K562 (cell line): ENCODE measurements around the gene TRMT1. TPM values are rescaled to one million over a fixed set of nuclear protein-coding genes. Genes with fewer than 3 reads are reported as not detected.

Source experiments
- CBX5 ChIP-seq: IDR thresholded peaks from 2 replicates; pipeline ENCODE4 v1.6.1; 2014; ENCODE audit warnings: low read depth, borderline replicate concordance
- E2F4 ChIP-seq: sonication (generic); formaldehyde crosslinking; IDR thresholded peaks from 2 replicates; pipeline ENCODE4 v1.8.0; 2022; ENCODE audit warnings: mild to moderate bottlenecking, low read depth, missing genetic modification reagents
- E2F8 ChIP-seq: fragments of 450-650 bp; IDR thresholded peaks from 2 replicates; pipeline ENCODE4 v1.7.1; 2018; ENCODE audit warnings: mild to moderate bottlenecking, low read depth; ENCODE audit not compliant: partially characterized antibody
- ELK3 ChIP-seq: fragments of 450-650 bp; formaldehyde crosslinking; IDR thresholded peaks from 2 replicates; pipeline ENCODE4 v1.4.0; 2020; ENCODE audit warnings: mild to moderate bottlenecking
- ETS2 ChIP-seq: IDR thresholded peaks from 2 replicates; pipeline ENCODE4 v1.6.1; 2016; ENCODE audit warnings: borderline replicate concordance, missing genetic modification characterization, mild to moderate bottlenecking, moderate library complexity, missing compliant biosample characterization; ENCODE audit not compliant: poor library complexity, severe bottlenecking
- FOXP1 ChIP-seq: sonication (generic); formaldehyde crosslinking; IDR thresholded peaks from 2 replicates; pipeline ENCODE4 v1.8.0; 2022; ENCODE audit warnings: mild to moderate bottlenecking, missing genetic modification reagents
- GABPB1 ChIP-seq: sonication (generic); formaldehyde crosslinking; IDR thresholded peaks from 2 replicates; pipeline ENCODE4 v1.8.0; 2022; ENCODE audit warnings: mild to moderate bottlenecking, missing genetic modification reagents
- MCM7 ChIP-seq, 2 experiments: fragments of 450-650 bp; IDR thresholded peaks; 2 replicates each; pipeline ENCODE4 v1.6.1; 2016 to 2018
- OTX1 ChIP-seq: fragments of 450-650 bp; formaldehyde crosslinking; IDR thresholded peaks from 2 replicates; pipeline ENCODE4 v1.4.0; 2022; ENCODE audit warnings: mild to moderate bottlenecking
- RAD21 ChIP-seq, 2 experiments: fragments of 250-450 bp in 1 of 2; fragments of 450-650 bp in 1 of 2; sonication (Bioruptor Pico) in 1 of 2; formaldehyde crosslinking in 1 of 2; IDR thresholded peaks in 1 of 2; conservative IDR thresholded peaks in 1 of 2; 2 replicates each; pipeline versions ENCODE4 v1.4.0 to v1.8.0; 2020 to 2022; ENCODE audit warnings: mild to moderate bottlenecking in 2 of 2, moderate library complexity in 1 of 2
- SETDB1 ChIP-seq: IDR thresholded peaks from one replicate; pipeline ENCODE4 v1.6.1; 2012; ENCODE audit warnings: low read length, control low read depth, inconsistent platforms
- SIN3A ChIP-seq, 2 experiments: fragments of 150-350 bp in 1 of 2; IDR thresholded peaks; 2 replicates each; pipeline ENCODE4 v1.6.1; 2011 to 2016; ENCODE audit warnings: borderline replicate concordance in 2 of 2, low read depth in 2 of 2, low read length in 2 of 2, mild to moderate bottlenecking in 2 of 2, moderate library complexity in 2 of 2; ENCODE audit not compliant: control insufficient read depth in 1 of 2
- TBP ChIP-seq: optimal IDR thresholded peaks from 2 replicates; pipeline ENCODE3; 2011; ENCODE audit warnings: low read depth, low read length, improper control_type of control experiment
- THRB ChIP-seq: fragments of 450-650 bp; formaldehyde crosslinking; conservative IDR thresholded peaks from 2 replicates; pipeline ENCODE4 v1.4.0; 2022; ENCODE audit warnings: mild to moderate bottlenecking, missing genetic modification characterization
- ZNF175 ChIP-seq: fragments of 200-800 bp; sonication (Bioruptor generic); IDR thresholded peaks from 2 replicates; pipeline ENCODE4 v1.6.1; 2016; ENCODE audit warnings: low read depth, mild to moderate bottlenecking, missing genetic modification characterization, missing compliant biosample characterization
- ZNF232 ChIP-seq: sonication (generic); formaldehyde crosslinking; IDR thresholded peaks from 2 replicates; pipeline ENCODE4 v1.8.0; 2022; ENCODE audit warnings: mild to moderate bottlenecking, missing genetic modification reagents
- ZNF444 ChIP-seq: fragments of 250-450 bp; sonication (Bioruptor Pico); IDR thresholded peaks from 2 replicates; pipeline ENCODE4 v1.4.0; 2020; ENCODE audit warnings: mild to moderate bottlenecking, moderate library complexity
- ZNF589 ChIP-seq: fragments of 200-800 bp; sonication (Bioruptor generic); IDR thresholded peaks from 2 replicates; pipeline ENCODE4 v1.6.1; 2016; ENCODE audit warnings: low read depth, missing genetic modification characterization, missing compliant biosample characterization
- ZNF696 ChIP-seq: fragments of 250-450 bp; sonication (Bioruptor Pico); conservative IDR thresholded peaks from 2 replicates; pipeline ENCODE4 v1.4.0; 2020; ENCODE audit warnings: mild to moderate bottlenecking, moderate library complexity
- ZNF707 ChIP-seq: fragments of 250-450 bp; sonication (Bioruptor Pico); conservative IDR thresholded peaks from 2 replicates; pipeline ENCODE4 v1.8.0; 2022; ENCODE audit warnings: inconsistent platforms, mild to moderate bottlenecking, moderate library complexity
- polyA plus RNA-seq, 8 experiments: library from polyadenylated mRNA; depleted of rRNA in 4 of 8; stranded (reverse) in 5 of 8; unstranded in 3 of 8; fragments of >200 nt; fragmentation: Nextera tagmentation in 2 of 8; fragmentation: Illumina TruSeq in 1 of 8; extraction: Ambion mirVana in 2 of 8; extraction: Trizol in 1 of 8; gene quantifications; 2 replicates each; pipeline versions ENCODE4 v1.2.1 to v1.2.3, GENCODE V29; 2011 to 2014; ENCODE audit warnings: inconsistent platforms in 1 of 8, missing spikeins in 1 of 8
- total RNA-seq, 7 experiments: library from RNA; depleted of rRNA in 6 of 7; stranded (reverse); fragments of >200 nt in 6 of 7; fragmentation: Illumina TruSeq in 2 of 7; extraction: Trizol in 2 of 7; gene quantifications; 2 replicates each; pipeline versions ENCODE4 v1.2.1 to v1.2.3, GENCODE V29; 2011 to 2021; ENCODE audit warnings: low replicate concordance in 1 of 7

TRMT1 gene
- total and polyA plus RNA-seq, 9 of the 15 experiments (the other 6 are each of a cell fraction or from before 2014, with no cell fraction given), result 5.8 to 158 (median 54.3) TPM

- TF ChIP-seq FOXP1 (peak; percentile 46; the same call in 1 of the 2 replicates), TBP (no peak), ZNF232 (CRISPR knock-in tag) (no peak), RAD21 (CRISPR knock-in tag; conservative IDR thresholded peaks at IDR 0.05 in 1 of 2, IDR thresholded peaks at IDR 0.05 in 1 of 2) (peak; percentile 97 to 98), OTX1 (CRISPR knock-in tag) (no peak), ZNF696 (no peak), ZNF444 (CRISPR knock-in tag) (no peak), E2F4 (CRISPR knock-in tag) (no peak), CBX5 (no peak), GABPB1 (CRISPR knock-in tag) (peak; percentile 37; the same call in 1 of the 2 replicates), E2F8 (no peak), SIN3A (IDR thresholded peaks at IDR 0.05; ENCODE audit: borderline replicate concordance in 2 of 2, control insufficient read depth in 1 of 2, low read depth in 2 of 2, low read length in 2 of 2) (0 out of 4 replicates have a peak, but pooled peaks of 1 of the 2 experiments have one; percentile 38), ZNF707 (CRISPR knock-in tag) (no peak), ZNF589 (no peak), ETS2 (tag) (no peak), ZNF175 (no peak), ELK3 (no peak), SETDB1 (no peak), MCM7 (IDR thresholded peaks at IDR 0.05) (no peak), THRB (no peak)
Measured at GRCh38 chr19:13093407-13094105, 23.0 kb downstream of the TRMT1 start (continued).
